T-helper 22 cell (primary cell): ENCODE results near the gene FBN1.

Source experiments
- DNase-seq: peaks from one replicate; pipeline ENCODE4 v3.0.0-alpha.2; 2020; ENCODE audit warnings: low read depth

FBN1 gene

GRCh38 chr15:48622237-48622636 lies 23.3 kb downstream of the FBN1 start:
- DNase-seq: no peak

GRCh38 chr15:48619446-48619845 lies 26.1 kb downstream of the FBN1 start:
- no peak for DNase-seq

GRCh38 chr15:48617619-48618018 lies 27.9 kb downstream of the FBN1 start:
- DNase-seq: no peak

- DNase-seq: no peak
These were observed 29.3 kb downstream of the FBN1 start for GRCh38 chr15:48616216-48616615.

GRCh38 chr15:48614051-48614450 lies 31.5 kb downstream of the FBN1 start:
- no peak for DNase-seq

GRCh38 chr15:48609486-48609885 lies 36.0 kb downstream of the FBN1 start:
- no peak for DNase-seq

- DNase-seq: no peak
These were observed 37.7 kb downstream of the FBN1 start for GRCh38 chr15:48607846-48608245.

GRCh38 chr15:48604567-48604966 lies 40.9 kb downstream of the FBN1 start:
- DNase-seq: no peak

- DNase-seq: no peak
These were observed 41.6 kb downstream of the FBN1 start for GRCh38 chr15:48603922-48604321.

- DNase-seq: no peak
These were observed 42.4 kb downstream of the FBN1 start for GRCh38 chr15:48603123-48603500.

GRCh38 chr15:48602358-48603122 lies 43.0 kb downstream of the FBN1 start:
- DNase-seq: no peak

- DNase-seq: no peak
These were observed 44.4 kb downstream of the FBN1 start for GRCh38 chr15:48601095-48601494.

GRCh38 chr15:48596841-48597240 lies 48.7 kb downstream of the FBN1 start:
- no peak for DNase-seq

- DNase-seq: no peak
These were observed 49.1 kb downstream of the FBN1 start for GRCh38 chr15:48596415-48596814.

- DNase-seq: no peak
These were observed 49.5 kb downstream of the FBN1 start for GRCh38 chr15:48595981-48596380.

- no peak for DNase-seq
These were observed 52.6 kb downstream of the FBN1 start for GRCh38 chr15:48592933-48593332.

- no peak for DNase-seq
These were observed 53.2 kb downstream of the FBN1 start for GRCh38 chr15:48592221-48592731.

- no peak for DNase-seq
These were observed 54.8 kb downstream of the FBN1 start for GRCh38 chr15:48590723-48591122.

GRCh38 chr15:48584812-48585563 lies 60.5 kb downstream of the FBN1 start:
- DNase-seq: no peak

- DNase-seq: no peak
These were observed 61.3 kb downstream of the FBN1 start for GRCh38 chr15:48584090-48584811.

- DNase-seq: no peak
These were observed 62.9 kb downstream of the FBN1 start for GRCh38 chr15:48582452-48583247.

- no peak for DNase-seq
These were observed 64.3 kb downstream of the FBN1 start for GRCh38 chr15:48581219-48581618.
